Hepatocyte (in vitro differentiated cells): ENCODE measurements around the gene FKRP. TPM values are rescaled to one million over a fixed set of nuclear protein-coding genes. Genes with fewer than 3 reads are reported as not detected.

Experiments used
- DNase-seq: peaks from one replicate; pipeline ENCODE4 v3.0.0-alpha.2; 2016; ENCODE audit warnings: low spot score
- H2AFZ ChIP-seq: fragments of 200-600 bp; sonication (generic); 2 replicates; pipeline ENCODE4 v1.6.0; 2016; ENCODE audit warnings: antibody characterized with exemption, mild to moderate bottlenecking
- H3K27ac ChIP-seq: fragments of 200-600 bp; sonication (generic); 2 replicates; pipeline ENCODE4 v1.5.1; 2016; ENCODE audit warnings: mild to moderate bottlenecking
- H3K27me3 ChIP-seq: fragments of 200-600 bp; sonication (generic); 2 replicates; pipeline ENCODE4 v1.6.1; 2016
- H3K36me3 ChIP-seq: fragments of 200-600 bp; sonication (generic); replicated peaks from 2 replicates; pipeline ENCODE4 v1.5.1; 2016; ENCODE audit warnings: low read depth; ENCODE audit not compliant: insufficient read depth
- H3K4me1 ChIP-seq: fragments of 200-600 bp; sonication (generic); 2 replicates; pipeline ENCODE4 v1.5.1; 2016; ENCODE audit warnings: mild to moderate bottlenecking, moderate library complexity; ENCODE audit not compliant: insufficient read depth
- H3K4me2 ChIP-seq: fragments of 200-600 bp; sonication (generic); 2 replicates; pipeline ENCODE4 v1.6.0; 2016
- H3K4me3 ChIP-seq: fragments of 200-600 bp; sonication (generic); 2 replicates; pipeline ENCODE4 v1.5.1; 2016; ENCODE audit warnings: mild to moderate bottlenecking
- H3K79me2 ChIP-seq: fragments of 200-600 bp; sonication (generic); 2 replicates; pipeline ENCODE4 v1.6.0; 2017; ENCODE audit warnings: mild to moderate bottlenecking
- H3K9me2 ChIP-seq: fragments of 200-600 bp; sonication (generic); replicated peaks from 2 replicates; pipeline ENCODE4 v1.6.0; 2017; ENCODE audit warnings: mild to moderate bottlenecking; ENCODE audit not compliant: insufficient read depth
- H3K9me3 ChIP-seq: fragments of 200-600 bp; sonication (generic); 2 replicates; pipeline ENCODE4 v1.5.1; 2016; ENCODE audit warnings: low read depth, mild to moderate bottlenecking
- H4K20me1 ChIP-seq: fragments of 200-600 bp; sonication (generic); 2 replicates; pipeline ENCODE4 v1.6.0; 2016; ENCODE audit warnings: mild to moderate bottlenecking; ENCODE audit not compliant: insufficient read depth, poor library complexity, severe bottlenecking
- EZH2 ChIP-seq: fragments of 200-600 bp; sonication (generic); IDR thresholded peaks from 2 replicates; pipeline ENCODE4 v1.6.1; 2016; ENCODE audit warnings: antibody characterized with exemption, mild to moderate bottlenecking, borderline replicate concordance
- EZH2phosphoT487 ChIP-seq: fragments of 200-600 bp; sonication (generic); IDR thresholded peaks from one replicate; pipeline ENCODE4 v1.6.1; 2018; ENCODE audit warnings: antibody characterized with exemption, mild to moderate bottlenecking, low read depth, moderate library complexity; ENCODE audit not compliant: unreplicated experiment, severe bottlenecking
- WGBS: methylation state at CpG from one replicate; pipeline ENCODE4 v1.1.6; 2016; ENCODE audit warnings: low lambda C conversion rate; ENCODE audit errors: missing lambda C conversion rate; 5-methylcytosine and 5-hydroxymethylcytosine counted together
- polyA plus RNA-seq: library from polyadenylated mRNA; unstranded; fragments of >200 nt; fragmentation: Nextera tagmentation; extraction: Ambion mirVana; gene quantifications from 2 replicates; pipeline ENCODE4 v1.2.1, GENCODE V29; 2016
- total RNA-seq: library from RNA; depleted of rRNA; stranded (reverse); fragments of >200 nt; gene quantifications from 2 replicates; pipeline ENCODE4 v1.2.3, GENCODE V29; 2014
- TF ChIP-seq, protein P1 (sequence below): fragments of 200-600 bp; sonication (generic); IDR thresholded peaks from 2 replicates; pipeline ENCODE4 v1.5.1; 2016; ENCODE audit warnings: antibody characterized with exemption, mild to moderate bottlenecking; ENCODE audit not compliant: poor library complexity

FKRP gene
- total and polyA plus RNA-seq, 2 experiments from 2014 or later, result 18.7 to 23.6 TPM

- Histone ChIP-seq H3K79me2 (no peaks in the 10 kb centered on the region), H3K4me1 (no peaks in the 10 kb centered on the region), H3K36me3 (peaks cover 8% of the 10 kb centered on the region), H2AFZ (no peak overlapping the region), H3K27me3 (no peaks in the 10 kb centered on the region), H3K9me3 (no peaks in the 10 kb centered on the region), H3K4me3 (no peak overlapping the region), H3K4me2 (no peak overlapping the region), H3K27ac (no peak overlapping the region), H3K9me2 (no peaks in the 10 kb centered on the region), H4K20me1 (no peaks in the 10 kb centered on the region)
- WGBS, result 97% methylated on average over 11 of the region's 11 CpGs
- TF ChIP-seq, protein P1, sequence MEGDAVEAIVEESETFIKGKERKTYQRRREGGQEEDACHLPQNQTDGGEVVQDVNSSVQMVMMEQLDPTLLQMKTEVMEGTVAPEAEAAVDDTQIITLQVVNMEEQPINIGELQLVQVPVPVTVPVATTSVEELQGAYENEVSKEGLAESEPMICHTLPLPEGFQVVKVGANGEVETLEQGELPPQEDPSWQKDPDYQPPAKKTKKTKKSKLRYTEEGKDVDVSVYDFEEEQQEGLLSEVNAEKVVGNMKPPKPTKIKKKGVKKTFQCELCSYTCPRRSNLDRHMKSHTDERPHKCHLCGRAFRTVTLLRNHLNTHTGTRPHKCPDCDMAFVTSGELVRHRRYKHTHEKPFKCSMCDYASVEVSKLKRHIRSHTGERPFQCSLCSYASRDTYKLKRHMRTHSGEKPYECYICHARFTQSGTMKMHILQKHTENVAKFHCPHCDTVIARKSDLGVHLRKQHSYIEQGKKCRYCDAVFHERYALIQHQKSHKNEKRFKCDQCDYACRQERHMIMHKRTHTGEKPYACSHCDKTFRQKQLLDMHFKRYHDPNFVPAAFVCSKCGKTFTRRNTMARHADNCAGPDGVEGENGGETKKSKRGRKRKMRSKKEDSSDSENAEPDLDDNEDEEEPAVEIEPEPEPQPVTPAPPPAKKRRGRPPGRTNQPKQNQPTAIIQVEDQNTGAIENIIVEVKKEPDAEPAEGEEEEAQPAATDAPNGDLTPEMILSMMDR, result no peak
- TF ChIP-seq EZH2phosphoT487 (no peak), EZH2 (no peak)
- no peak for DNase-seq
Observed at GRCh38 chr19:46698395-46699321, 47.2 kb upstream of the FKRP start.

GRCh38 chr19:46700704-46701103 is 45.2 kb upstream of the FKRP start:
- WGBS, result 97% methylated on average over 11 of the region's 13 CpGs

GRCh38 chr19:46704379-46705076 is 41.3 kb upstream of the FKRP start:
- H3K9me2 ChIP-seq, result no peaks in the 10 kb centered on the region
- TF ChIP-seq, protein P1, result peak; percentile 73
- TF ChIP-seq EZH2, result no peak
- H3K36me3 ChIP-seq, result peaks cover 8% of the 10 kb centered on the region
- no peaks in the 10 kb centered on the region for H4K20me1 ChIP-seq
- no peaks in the 10 kb centered on the region for H3K79me2 ChIP-seq
- H3K27me3 ChIP-seq, result no peaks in the 10 kb centered on the region
- no peak overlapping the region for H3K4me2 ChIP-seq
- no peaks in the 10 kb centered on the region for H3K4me1 ChIP-seq
- no peak overlapping the region for H2AFZ ChIP-seq
- 73% methylated on average over 21 of the region's 21 CpGs for WGBS
- no peak overlapping the region for H3K27ac ChIP-seq
- DNase-seq, result peak; percentile 61
- H3K4me3 ChIP-seq, result no peak overlapping the region
- H3K9me3 ChIP-seq, result no peaks in the 10 kb centered on the region

More at GRCh38 chr19:46700704-46701103, 45.2 kb upstream of the FKRP start:
- Histone ChIP-seq H2AFZ (no peak overlapping the region), H3K4me2 (no peak overlapping the region), H3K9me3 (no peaks in the 10 kb centered on the region), H3K79me2 (no peaks in the 10 kb centered on the region), H3K27ac (no peak overlapping the region), H3K27me3 (no peaks in the 10 kb centered on the region), H3K9me2 (no peaks in the 10 kb centered on the region), H4K20me1 (no peaks in the 10 kb centered on the region), H3K36me3 (peaks cover 8% of the 10 kb centered on the region), H3K4me1 (no peaks in the 10 kb centered on the region), H3K4me3 (no peak overlapping the region)
- TF ChIP-seq, protein P1, result no peak
- TF ChIP-seq EZH2phosphoT487, result no peak
- no peak for DNase-seq
